Vagina (tissue), 2 donors: ENCODE data around the gene MYL5.

Source experiments
- POLR2AphosphoS5 ChIP-seq, 2 donors: sonication (generic); formaldehyde crosslinking; IDR thresholded peaks; one replicate each; pipeline ENCODE4 v1.9.0; 2017; ENCODE audit warnings: antibody characterized with exemption in 2 of 2, mild to moderate bottlenecking in 2 of 2, low read depth in 1 of 2; ENCODE audit not compliant: insufficient read depth in 1 of 2
- TF ChIP-seq, protein P1 (sequence below), 3 experiments: fragments of 450-650 bp in 2 of 3; fragments of 200-600 bp in 1 of 3; sonication (generic) in 1 of 3; IDR thresholded peaks; one replicate each; pipeline ENCODE4 v1.5.1; 2017 to 2019; ENCODE audit warnings: antibody characterized with exemption in 3 of 3, mild to moderate bottlenecking in 2 of 3, moderate library complexity in 2 of 3

DNA sequence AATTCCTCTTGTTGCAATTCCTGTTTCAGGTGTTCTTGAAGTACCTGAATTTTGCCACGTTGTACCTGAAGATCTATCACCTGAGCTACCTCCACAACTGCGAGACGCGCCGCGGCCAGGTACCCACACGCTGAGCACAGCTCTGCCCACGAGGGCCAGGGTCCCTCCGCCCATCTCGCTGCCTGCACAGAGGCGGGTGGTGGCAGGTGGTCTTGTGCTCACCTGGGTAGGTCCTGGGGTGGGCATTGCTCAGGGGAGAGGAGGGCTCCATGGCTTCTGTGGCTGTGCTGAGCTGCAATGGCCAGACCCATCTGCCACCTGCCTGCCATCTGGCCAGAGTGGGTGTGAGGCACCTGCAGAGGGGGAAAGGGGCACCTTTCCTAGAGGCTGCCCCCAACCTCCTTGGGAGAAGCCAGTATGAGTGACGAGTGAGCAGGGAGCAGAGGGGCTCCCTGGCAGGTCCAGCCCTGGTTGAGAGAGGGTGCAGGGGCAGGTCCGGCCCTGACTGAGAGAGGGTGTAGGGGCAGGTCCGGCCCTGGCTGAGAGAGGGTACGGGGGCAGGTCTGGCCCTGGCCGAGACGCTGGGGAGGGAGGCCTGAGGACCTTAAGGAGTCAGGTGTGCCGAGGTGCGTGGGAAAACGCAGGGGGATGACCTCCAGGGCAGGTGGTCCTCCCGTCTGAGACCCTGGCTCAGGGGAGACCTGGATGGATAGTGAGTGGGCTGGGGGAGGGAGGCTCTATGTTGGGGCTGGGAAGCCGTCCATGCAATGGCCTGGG lies 38.3 kb upstream of the MYL5 start:
- TF ChIP-seq, protein P1, sequence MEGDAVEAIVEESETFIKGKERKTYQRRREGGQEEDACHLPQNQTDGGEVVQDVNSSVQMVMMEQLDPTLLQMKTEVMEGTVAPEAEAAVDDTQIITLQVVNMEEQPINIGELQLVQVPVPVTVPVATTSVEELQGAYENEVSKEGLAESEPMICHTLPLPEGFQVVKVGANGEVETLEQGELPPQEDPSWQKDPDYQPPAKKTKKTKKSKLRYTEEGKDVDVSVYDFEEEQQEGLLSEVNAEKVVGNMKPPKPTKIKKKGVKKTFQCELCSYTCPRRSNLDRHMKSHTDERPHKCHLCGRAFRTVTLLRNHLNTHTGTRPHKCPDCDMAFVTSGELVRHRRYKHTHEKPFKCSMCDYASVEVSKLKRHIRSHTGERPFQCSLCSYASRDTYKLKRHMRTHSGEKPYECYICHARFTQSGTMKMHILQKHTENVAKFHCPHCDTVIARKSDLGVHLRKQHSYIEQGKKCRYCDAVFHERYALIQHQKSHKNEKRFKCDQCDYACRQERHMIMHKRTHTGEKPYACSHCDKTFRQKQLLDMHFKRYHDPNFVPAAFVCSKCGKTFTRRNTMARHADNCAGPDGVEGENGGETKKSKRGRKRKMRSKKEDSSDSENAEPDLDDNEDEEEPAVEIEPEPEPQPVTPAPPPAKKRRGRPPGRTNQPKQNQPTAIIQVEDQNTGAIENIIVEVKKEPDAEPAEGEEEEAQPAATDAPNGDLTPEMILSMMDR (IDR thresholded peaks at IDR 0.05) = no peak
- TF ChIP-seq POLR2AphosphoS5 (IDR thresholded peaks at IDR 0.05; ENCODE audit: insufficient read depth in 1 of 2, low read depth in 1 of 2) = no peak
